OCI-LY7 (cell line): ENCODE measurements around the gene OSGIN1. TPM values are rescaled to one million over a fixed set of nuclear protein-coding genes. Genes with fewer than 3 reads are reported as not detected.

Source experiments
- BruUV-seq: library from RNA; stranded (reverse); fragments of 400-500 nt; replicated peaks from 2 replicates; lab custom pipeline; 2021; lab: Mats Ljungman, UMichigan
- CTCF ChIA-PET: fragments of 300-600 bp; sonication (Branson Sonifier 250); formaldehyde crosslinking; loops from one replicate; lab custom pipeline; 2022; ENCODE audit warnings: antibody characterized with exemption; ENCODE audit not compliant: unreplicated experiment; lab: Charles Lee
- POLR2A ChIA-PET: fragments of 300-600 bp; sonication (Branson Sonifier 250); formaldehyde crosslinking; loops from one replicate; lab custom pipeline; 2022; ENCODE audit warnings: antibody characterized with exemption; lab: Charles Lee
- DNase-seq: peaks from one replicate; pipeline ENCODE4 v3.0.0-alpha.2; 2015; ENCODE audit warnings: low spot score
- H2AFZ ChIP-seq: fragments of 200-600 bp; sonication (generic), shearing (Covaris generic); 2 replicates; pipeline ENCODE4 v1.6.1; 2014; ENCODE audit warnings: mild to moderate bottlenecking, antibody characterized with exemption, low read length, moderate library complexity
- H3K27ac ChIP-seq: fragments of 200-600 bp; sonication (generic); 2 replicates; pipeline ENCODE4 v1.5.1; 2014; ENCODE audit warnings: mixed run types, low read depth, mild to moderate bottlenecking, moderate library complexity, low read length, inconsistent platforms; ENCODE audit not compliant: poor library complexity, severe bottlenecking
- H3K36me3 ChIP-seq: fragments of 200-600 bp; sonication (generic); 2 replicates; pipeline ENCODE4 v1.6.1; 2014; ENCODE audit warnings: mild to moderate bottlenecking, antibody characterized with exemption, low read length, moderate library complexity, mixed read lengths; ENCODE audit not compliant: insufficient read depth
- H3K4me1 ChIP-seq: fragments of 200-600 bp; sonication (generic); 2 replicates; pipeline ENCODE4 v1.5.1; 2014; ENCODE audit warnings: mild to moderate bottlenecking, low read length; ENCODE audit not compliant: insufficient read depth, poor library complexity, severe bottlenecking
- H3K4me2 ChIP-seq: fragments of 200-600 bp; sonication (generic); 2 replicates; pipeline ENCODE4 v1.6.1; 2014; ENCODE audit warnings: mild to moderate bottlenecking, low read length
- H3K4me3 ChIP-seq: fragments of 200-600 bp; sonication (generic); 2 replicates; pipeline ENCODE4 v1.5.1; 2014; ENCODE audit warnings: mild to moderate bottlenecking, low read depth, low read length; ENCODE audit not compliant: poor library complexity, severe bottlenecking
- H3K79me2 ChIP-seq: fragments of 200-600 bp; sonication (generic); 2 replicates; pipeline ENCODE4 v1.6.1; 2016; ENCODE audit warnings: low read depth, mild to moderate bottlenecking, low read length, moderate library complexity, mixed read lengths; ENCODE audit not compliant: insufficient read depth
- H3K9me2 ChIP-seq: fragments of 200-600 bp; sonication (generic); 2 replicates; pipeline ENCODE4 v1.6.1; 2016; ENCODE audit warnings: mild to moderate bottlenecking, low read length, mixed read lengths; ENCODE audit not compliant: insufficient read depth
- H3K9me3 ChIP-seq: fragments of 200-600 bp; sonication (generic); 2 replicates; pipeline ENCODE4 v1.6.1; 2014; ENCODE audit warnings: mild to moderate bottlenecking, mixed run types, low read length, mixed read lengths
- H4K20me1 ChIP-seq: fragments of 200-600 bp; sonication (generic); 2 replicates; pipeline ENCODE4 v1.6.1; 2014; ENCODE audit warnings: mild to moderate bottlenecking, antibody characterized with exemption, low read length, moderate library complexity, mixed read lengths; ENCODE audit not compliant: insufficient read depth
- CTCF ChIP-seq: fragments of 200-600 bp; sonication (generic); conservative IDR thresholded peaks from 2 replicates; pipeline ENCODE4 v1.5.1; 2014; ENCODE audit warnings: mild to moderate bottlenecking, antibody characterized with exemption, low read length, moderate library complexity, mixed read lengths
- EZH2phosphoT487 ChIP-seq: fragments of 200-600 bp; sonication (generic); IDR thresholded peaks from 2 replicates; pipeline ENCODE4 v1.6.1; 2018; ENCODE audit warnings: low read depth, borderline replicate concordance, mild to moderate bottlenecking, mixed run types, antibody characterized with exemption, low read length, moderate library complexity, mixed read lengths
- intact Hi-C: fragments of 100-400 bp; cut with micrococcal nuclease; formaldehyde crosslinking; loops from one replicate; pipeline ENCODE4 v1.10.0; 2022; ENCODE audit not compliant: unreplicated experiment
- total RNA-seq, 2 experiments: library from RNA; depleted of rRNA in 1 of 2; stranded (reverse); fragments of >200 nt in 1 of 2; shearing (Covaris generic) in 1 of 2; gene quantifications; 2 replicates each; pipeline ENCODE4 v1.2.3, GENCODE V29; 2014 to 2022

OSGIN1 gene
- total RNA-seq, 2 experiments from 2014 or later, result 0.28 to 1.0 TPM

GRCh38 chr16:83925095-83925905 is 27.7 kb upstream of the OSGIN1 start:
- TF ChIP-seq CTCF (no peak), EZH2phosphoT487 (no peak)
- no peak overlapping the region for H3K4me3 ChIP-seq

GRCh38 chr16:83925957-83926725 is 26.9 kb upstream of the OSGIN1 start:
- H2AFZ ChIP-seq, result no peak overlapping the region
- no peak overlapping the region for H3K27ac ChIP-seq
- H3K4me2 ChIP-seq, result no peak overlapping the region
- H3K36me3 ChIP-seq, result no peaks in the 10 kb centered on the region
- no peaks in the 10 kb centered on the region for H3K79me2 ChIP-seq
- no peaks in the 10 kb centered on the region for H3K9me2 ChIP-seq
- H3K4me1 ChIP-seq, result no peaks in the 10 kb centered on the region
- no peak for TF ChIP-seq EZH2phosphoT487
- TF ChIP-seq CTCF, result no peak
- no peak for DNase-seq
- BruUV-seq, result no TSS peak
- POLR2A ChIA-PET, result no interaction called here
- H3K4me3 ChIP-seq, result no peak overlapping the region
- H3K9me3 ChIP-seq, result no peaks in the 10 kb centered on the region
- no peaks in the 10 kb centered on the region for H4K20me1 ChIP-seq
- intact Hi-C loops, result no loop called here
- CTCF ChIA-PET, result interaction anchor here (0.6 kb wide), 1 partner anchor 52 kb away, joined by 3 read pairs; no protein-coding TSS in a partner anchor

More at GRCh38 chr16:83925095-83925905, 27.7 kb upstream of the OSGIN1 start:
- no peaks in the 10 kb centered on the region for H3K4me1 ChIP-seq
- no peaks in the 10 kb centered on the region for H3K36me3 ChIP-seq
- H3K79me2 ChIP-seq, result no peaks in the 10 kb centered on the region
- intact Hi-C loops, result no loop called here
- H3K9me2 ChIP-seq, result no peaks in the 10 kb centered on the region
- H3K9me3 ChIP-seq, result no peaks in the 10 kb centered on the region
- ChIA-PET POLR2A (no interaction called here), CTCF (interaction anchor here (0.6 kb wide), 1 partner anchor 53 kb away, joined by 3 read pairs; no protein-coding TSS in a partner anchor)
- H2AFZ ChIP-seq, result no peak overlapping the region
- no peaks in the 10 kb centered on the region for H4K20me1 ChIP-seq
- DNase-seq, result no peak
- no TSS peak for BruUV-seq
- H3K27ac ChIP-seq, result no peak overlapping the region
- no peak overlapping the region for H3K4me2 ChIP-seq
